CD4-positive, alpha-beta T cell treated with Interferon gamma for 1 hour (primary cell): ENCODE data around the gene WDR88.
"Not testable (repeated sequence)": the region's sequence is repeated elsewhere in the genome, so short reads cannot be mapped to it uniquely, and the experiment has no call there.

Source experiments
- DNase-seq: peaks from one replicate; pipeline ENCODE4 v3.0.0-alpha.2; 2020

WDR88 gene

DNA sequence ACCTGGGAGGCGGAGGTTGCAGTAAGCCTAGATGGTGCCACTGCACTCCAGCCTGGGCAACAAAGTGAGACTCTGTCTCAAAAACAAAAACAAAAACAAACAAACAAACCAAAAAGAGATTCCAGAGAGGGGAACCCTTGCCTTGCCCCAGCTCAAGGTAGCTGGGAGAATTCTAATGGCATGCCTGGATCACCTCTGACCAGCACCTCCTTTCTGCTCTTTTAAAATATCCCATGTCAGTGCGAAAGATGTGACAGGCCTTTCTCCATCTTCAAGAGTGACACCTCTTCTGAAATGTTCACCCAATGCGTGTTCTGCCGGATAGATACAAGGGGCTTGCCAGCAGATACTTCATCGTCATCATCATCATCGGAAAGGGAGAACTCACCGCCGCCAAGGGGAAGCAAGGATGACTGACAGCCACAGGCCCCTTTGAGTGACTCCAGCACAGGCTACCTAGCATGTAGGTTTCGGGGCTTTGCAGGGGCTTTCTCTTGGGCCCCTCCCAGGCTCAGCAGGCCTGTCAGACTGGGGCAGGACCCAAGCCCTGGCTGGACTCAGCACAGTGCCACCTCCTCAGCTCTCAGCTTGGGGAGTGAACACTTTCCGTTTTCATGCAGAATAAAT, 43.4 kb downstream of the WDR88 start:
- no peak for DNase-seq

DNA sequence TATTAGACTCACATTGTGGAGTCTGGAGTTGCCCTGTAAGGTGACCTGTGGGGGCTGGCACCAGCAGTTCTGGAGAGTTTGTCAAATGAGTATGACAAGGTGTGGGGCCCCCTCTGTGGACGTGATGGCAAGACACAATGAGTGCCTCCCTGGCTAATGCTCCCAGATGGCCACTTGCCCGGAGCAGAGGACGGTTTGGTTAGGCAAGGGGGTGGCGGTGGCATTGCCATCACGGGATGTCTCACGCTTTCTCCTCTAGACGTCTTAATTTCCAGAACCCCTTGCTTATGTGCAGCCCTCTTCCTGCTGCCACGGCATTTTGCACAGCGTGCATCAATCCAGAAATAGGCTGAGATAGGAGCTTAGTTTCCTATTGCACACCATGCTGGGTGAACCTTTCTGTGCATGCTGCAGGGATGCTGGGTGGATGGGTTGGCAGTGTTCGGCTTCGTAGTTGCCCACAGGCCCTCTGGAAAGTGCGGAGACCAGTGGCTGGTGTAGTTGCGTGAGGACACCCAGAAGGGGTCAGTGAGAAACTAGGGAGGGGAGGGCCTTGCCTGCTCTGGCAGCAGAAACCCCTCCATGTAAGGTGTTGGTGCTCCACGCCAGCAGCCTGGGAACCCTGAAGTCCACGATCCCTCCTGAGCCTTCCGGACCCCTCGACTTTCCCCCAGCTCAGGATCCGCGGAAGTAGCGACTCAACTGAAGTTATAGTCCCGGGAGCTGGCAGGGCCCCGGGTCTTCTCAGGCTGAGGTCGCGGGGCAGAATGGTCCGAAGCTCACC, 44.2 kb downstream of the WDR88 start:
- no peak for DNase-seq

DNA sequence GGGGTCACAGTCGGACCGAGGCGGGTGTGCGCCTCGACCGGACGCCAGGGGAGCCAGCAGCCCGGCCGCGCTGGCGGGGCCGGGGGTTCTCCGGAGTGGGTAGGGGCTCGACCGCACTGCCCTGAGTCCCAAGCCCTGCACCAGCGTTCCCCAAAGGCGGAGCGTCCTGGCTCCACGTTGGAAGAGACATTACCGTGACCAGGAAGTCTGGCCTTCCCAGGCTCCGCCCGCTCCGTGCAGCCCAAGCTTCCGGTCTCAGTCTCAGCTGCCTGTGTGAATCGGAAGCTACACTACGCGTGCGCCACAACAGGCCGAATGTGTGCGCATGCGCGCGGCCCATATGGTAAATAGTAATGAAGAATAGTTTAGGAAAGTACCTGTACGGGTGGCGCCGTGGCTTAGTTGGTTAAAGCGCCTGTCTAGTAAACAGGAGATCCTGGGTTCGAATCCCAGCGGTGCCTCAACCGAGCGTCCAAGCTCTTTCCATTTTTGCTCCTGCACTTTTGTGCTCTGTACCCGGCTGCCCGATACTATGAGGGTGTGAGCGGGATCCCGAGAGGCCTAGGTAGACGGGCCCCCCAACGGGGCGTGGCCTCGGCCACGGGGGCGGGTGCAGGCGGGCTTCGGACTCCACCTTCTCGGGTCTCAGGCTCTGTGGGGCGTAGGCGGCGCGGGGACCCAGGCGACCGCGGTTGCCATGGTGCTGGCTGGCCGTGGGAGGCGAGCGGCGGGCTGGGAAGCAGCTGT, 44.9 kb downstream of the WDR88 start:
- DNase-seq: peak; percentile 97

DNA sequence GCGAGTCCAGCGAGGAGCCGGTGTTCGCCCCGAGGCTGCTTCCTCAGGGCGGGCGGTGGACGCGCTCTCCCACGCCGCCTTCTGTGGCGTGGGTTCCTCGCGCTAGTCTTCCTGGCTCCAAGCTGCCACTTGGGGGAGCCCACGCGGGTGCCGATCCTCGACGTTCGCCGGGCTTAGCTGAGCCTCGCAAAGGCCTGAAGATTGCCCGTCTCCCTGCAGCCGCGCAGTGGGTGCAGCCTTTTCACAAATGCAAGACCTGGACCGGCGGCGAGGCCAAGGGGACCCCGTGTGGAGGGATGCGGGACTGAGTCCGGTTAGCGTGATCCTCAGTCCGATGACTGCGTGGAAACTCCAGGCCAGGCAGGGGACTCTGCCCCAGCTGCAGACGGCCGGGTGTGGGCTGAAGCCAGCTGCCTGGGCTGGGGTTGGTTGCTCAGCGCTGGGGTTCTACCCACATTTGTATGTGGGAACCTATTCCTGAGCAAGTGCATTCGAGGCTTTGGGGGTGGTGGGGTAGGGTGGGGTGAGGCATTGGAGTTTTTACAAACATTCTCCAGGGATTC, 45.6 kb downstream of the WDR88 start:
- DNase-seq: peak; percentile 85

DNA sequence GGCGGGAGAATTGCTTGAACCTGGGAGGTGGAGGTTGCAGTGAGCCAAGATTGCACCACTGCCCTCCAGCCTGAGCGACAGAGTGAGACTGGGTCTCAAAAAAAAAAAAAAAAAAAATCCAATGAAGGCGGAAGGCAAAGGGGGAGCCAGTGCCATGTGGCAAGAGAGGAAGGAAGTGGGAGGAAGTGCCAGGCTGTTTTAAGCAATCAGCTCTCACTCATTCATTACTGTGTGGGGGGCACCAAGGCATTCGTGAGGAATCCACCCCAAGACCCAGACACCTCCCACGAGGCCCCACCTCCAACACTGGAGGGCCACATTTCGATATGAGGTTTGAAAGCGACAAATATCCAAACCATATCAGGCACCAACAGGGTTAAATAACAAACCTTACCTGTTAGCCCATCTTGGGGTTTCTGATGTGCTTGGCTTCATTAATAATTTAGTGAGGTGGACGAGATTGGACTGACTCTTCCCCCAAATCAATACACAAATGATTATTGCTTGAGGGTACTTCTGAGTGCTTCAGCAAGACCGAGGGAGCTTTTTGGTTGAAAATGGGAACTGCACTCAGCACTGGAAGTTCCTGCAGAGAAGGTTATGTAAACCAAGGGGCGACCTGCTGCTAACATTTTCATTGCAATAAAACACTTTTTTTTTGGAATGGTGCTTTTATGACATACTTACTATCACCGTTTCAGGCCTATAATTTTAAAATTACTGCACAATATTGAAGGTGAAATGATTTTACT, 54.7 kb downstream of the WDR88 start:
- no peak for DNase-seq

DNA sequence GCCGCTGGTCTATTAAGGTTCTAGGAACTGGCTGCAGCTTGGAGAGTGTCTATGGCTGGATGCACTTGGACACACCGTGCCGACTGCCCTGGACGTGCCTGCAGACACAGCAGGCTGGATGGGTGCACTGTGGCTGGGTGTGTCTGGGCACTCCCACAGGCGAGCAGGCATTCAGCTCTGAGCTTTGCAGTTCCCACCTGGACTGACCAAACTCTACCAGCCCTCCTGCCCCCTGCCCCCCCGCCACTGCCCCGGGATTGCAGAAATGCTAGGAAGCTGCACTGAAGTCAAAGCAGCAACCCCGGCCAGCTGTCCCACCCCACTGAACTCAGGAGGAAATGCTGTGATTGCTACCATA, 55.2 kb downstream of the WDR88 start:
- no peak for DNase-seq

DNA sequence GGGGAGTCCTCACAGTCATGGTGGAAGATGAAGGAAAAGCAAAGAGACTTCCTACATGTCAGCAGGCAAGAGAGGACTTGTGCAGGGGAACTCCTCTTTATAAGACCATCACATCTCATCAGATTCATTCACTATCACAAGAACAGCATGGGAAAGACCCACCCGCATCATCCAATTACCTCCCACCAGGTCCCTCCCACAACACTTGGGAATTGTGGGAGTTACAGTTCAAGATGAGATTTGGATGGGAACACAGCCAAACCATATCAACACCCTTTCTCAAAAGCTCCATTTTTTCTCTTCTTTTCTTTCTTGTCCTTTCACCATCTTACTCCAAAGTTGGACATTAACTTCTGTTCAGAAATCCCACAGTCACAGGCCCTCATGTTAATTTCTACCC, 57.5 kb downstream of the WDR88 start:
- DNase-seq: no peak

DNA sequence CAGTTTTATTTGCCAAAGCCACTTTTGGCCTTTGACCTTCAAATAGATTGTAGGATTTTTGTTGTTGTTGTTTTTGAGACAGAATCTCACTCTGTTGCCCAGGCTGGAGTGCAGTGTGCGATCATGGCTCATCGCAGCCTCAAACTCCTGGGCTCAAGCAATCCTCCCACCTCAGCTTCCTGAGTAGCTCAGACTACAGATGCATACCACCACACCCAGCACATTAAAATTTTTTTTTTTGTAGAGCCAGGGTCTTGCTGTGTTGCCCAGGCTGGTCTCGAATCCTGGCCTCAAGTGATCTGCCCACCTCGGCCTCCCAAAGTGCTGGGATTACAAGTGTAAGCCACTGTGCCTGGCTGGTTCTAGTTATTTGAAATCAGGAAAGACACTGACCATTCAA, 59.2 kb downstream of the WDR88 start:
- DNase-seq: not testable (repeated sequence)

DNA sequence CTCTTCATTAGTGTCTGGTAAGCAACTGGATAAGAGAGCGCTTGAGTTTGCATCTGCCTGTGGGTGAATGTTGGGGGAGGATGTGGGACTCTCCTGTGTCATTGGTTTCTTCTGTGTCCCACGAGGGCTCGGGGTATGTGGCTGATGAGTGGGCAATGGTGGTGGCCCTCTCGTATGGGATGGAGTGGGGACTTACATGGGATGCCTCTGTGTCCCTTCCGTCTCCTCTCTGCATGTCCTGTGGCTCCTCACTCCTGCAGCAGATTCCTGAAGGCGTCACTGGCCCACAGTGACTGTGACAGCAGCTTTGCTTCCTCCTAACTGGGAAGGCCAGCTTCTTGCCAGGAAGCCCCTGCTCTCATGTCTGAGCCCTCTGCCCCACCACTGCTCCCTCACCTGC, 59.6 kb downstream of the WDR88 start:
- no peak for DNase-seq

DNA sequence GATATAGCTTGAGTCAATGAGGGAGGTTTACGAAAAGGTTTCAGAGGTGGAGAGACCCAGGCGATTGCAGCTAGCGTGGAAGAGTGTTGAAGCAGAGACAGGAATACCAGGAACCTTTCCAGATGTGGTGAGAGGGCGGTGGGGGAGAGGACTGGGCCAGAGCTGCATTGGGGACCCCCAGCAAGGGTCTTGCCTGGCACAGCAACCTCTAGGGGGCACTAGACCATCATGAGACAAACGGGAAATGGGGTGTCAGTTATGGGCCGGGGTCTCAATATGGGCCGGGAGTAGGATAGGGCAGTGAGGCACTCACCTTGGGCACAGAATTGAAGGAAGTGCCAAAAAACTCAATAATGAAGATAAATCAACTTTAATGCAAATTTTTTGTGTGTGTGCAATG, 60.1 kb downstream of the WDR88 start:
- no peak for DNase-seq

DNA sequence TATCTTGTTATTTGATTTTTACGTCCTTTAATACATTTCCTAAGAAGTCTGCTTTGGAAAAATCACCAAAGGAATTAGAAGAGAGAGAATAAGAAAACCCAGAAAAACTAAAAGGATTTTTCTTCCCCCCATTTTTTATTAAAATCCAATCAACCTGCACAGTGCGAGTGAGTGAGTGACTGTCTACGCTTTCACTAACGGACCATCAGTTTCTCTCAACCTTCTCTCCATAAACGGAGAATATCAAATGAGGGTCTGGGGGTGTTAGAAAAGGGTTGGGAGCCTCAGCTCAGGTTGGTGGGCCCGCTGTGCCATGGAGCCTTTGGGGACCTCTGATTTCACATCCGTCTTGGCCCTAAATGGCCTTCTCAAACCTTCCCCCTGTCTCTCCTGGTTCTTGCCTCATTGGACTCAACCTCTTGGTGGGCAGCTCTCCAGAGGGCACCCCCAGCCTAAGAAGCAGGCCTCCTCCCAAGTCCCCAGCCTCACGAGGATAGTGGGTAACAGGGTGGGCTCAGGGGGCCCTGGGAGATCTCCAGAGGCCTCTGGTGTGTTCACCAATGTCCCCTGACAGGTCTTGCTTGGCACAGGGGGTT, 61.5 kb downstream of the WDR88 start:
- DNase-seq: no peak

DNA sequence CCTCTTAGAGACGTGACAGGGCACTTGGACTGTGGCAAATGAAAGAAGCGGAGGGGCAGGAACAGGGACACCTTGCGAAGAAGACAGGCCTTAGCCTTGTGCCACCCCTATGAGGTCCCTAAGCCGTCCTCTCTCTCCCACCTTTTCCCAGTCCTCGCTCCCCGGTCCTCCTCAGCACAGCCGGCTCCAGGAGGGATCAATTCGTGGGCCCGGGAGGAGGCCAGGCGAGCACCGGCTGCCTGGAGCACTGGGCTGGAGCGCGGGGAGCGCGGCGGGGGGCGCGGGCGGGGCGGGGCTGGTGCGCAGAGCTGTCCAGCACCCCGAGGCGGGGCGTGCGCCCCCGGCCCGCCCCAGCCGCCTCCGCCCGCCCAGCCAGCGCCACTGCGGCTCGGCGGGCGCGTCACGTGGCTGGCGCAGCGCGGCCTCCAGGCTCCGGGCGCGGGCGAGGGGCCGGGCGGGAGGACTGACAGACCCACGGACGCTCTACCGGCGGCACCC, 62.0 kb downstream of the WDR88 start, which contains the start of gene LRP3:
Gene LRP3, plus strand, starts transcription at position 466 of the 498 bp plus-strand sequence. CDS start 456 bp downstream, outside the sequence.
- no peak for DNase-seq

DNA sequence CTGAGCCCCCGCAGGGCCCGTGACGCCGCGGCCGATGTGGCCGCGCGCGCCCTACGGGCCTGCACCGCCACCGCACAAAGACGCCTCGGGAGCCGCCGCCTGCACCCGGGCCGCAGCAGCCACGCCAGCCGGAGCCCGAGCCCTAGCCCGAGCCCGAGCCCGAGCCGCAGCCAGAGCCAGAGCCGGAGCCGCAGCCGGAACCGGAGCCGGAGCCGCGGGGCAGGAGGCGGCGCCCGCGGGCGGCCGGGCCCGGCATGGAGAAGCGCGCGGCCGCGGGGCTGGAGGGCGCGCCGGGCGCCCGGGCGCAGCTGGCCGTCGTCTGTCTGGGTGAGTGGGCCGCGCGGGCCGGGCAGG, 62.6 kb downstream of the WDR88 start:
- no peak for DNase-seq

DNA sequence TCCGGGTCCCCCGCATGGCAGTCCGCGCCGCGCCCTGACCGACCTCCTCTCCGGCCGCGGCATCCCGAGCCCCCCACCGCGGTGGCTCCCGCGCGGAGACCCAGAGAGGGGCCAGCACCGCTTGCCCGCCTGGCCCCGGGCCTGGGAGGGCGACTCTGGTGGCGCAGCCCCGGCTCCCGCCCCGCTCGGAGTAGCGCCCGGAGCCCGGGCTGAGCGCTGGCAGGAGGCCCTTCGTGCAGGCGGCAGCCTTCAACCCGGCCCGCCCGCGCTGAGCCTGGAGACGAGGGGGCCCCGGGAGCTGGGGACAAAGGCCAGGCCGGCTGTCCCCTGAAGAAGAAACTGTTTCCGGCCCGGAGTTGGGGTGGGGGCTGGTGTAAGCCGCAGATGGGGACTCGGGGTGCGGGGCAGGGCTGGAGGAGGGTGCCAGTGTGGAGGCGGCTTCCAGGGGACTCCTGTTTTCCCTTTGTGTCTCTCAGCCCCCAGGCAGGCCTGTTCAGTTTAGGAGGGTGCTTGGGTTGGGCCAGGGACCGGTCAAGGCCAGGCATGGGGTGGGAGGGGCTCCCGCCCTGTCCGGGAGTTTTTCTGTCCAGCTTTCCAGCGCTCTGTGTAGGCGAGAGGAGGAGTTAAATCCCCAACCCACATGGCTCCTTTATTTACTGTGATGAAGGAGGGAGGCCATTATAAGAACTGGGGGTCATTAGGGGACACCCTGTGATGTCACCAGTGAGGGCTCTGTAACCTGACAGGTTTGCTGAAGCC, 63.2 kb downstream of the WDR88 start:
- DNase-seq: no peak

DNA sequence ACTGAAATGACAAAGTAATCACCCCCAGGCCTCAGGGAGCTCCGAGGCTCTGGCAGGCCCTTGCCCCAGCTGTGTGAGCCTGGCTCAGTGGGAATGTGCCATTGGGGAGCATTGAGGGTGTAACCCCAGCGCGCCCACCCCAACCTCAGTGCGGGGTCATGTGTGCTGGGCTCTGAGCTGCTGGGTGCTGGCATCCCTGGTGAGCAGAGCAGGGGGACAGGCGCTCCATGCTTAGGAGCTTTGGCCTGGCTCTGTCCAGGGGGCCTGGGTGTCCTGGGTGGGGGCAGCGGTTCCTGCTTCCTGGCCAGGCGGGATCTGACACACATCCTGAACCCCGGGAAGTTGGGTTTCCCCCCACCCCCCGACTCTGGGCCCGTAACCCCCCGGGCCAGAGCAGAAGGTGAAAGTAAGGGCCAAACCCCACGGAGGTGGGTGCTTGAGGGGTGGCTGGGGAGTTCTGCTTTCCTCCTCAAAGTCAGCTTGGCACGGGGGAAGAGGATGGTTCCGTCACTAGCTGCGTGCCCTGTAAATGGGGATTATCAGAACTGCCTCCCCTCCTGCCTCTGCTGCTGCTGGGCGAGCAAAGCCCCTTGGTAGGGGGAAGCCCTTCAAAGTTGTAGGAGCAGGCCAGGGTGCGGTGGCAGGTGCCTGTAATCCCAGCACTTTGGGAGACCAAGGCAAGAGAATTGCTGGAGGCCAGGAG, 63.9 kb downstream of the WDR88 start:
- DNase-seq: no peak

DNA sequence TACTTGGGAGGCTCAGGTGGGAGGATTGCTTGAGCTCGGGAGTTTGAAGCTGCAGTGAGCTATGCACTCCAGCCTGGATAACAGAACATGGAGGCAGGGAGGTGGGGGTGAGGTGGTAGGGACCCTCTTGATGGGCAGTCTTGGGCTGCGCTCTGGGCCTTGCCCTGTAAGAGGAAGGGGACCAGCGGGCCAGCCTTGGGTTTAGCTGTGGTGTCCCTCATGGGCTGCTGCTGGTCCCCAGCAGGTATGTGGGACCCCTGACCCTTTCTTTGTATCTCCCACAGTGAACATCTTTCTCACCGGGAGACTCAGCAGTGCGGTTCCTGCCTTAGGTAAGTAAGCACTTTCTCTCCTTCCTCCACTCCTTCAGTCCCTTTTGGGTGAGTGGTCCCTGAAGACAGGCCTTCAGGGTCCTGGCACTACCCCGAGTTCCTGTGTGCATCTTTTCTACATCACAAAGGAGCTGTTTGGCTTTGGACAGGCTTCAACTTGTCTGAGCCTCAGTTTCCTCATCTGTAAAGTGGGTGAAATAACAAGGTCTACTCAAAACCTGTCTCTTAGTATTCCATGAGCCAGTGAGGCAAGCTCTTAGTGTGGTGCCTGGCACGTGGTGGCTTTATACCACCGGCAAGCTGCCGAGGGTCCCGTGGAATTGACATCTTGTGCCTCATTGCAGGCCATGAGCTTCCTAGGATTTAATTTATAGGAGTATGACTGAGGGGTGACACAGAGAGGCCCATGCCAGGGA, 64.7 kb downstream of the WDR88 start:
- DNase-seq: no peak

DNA sequence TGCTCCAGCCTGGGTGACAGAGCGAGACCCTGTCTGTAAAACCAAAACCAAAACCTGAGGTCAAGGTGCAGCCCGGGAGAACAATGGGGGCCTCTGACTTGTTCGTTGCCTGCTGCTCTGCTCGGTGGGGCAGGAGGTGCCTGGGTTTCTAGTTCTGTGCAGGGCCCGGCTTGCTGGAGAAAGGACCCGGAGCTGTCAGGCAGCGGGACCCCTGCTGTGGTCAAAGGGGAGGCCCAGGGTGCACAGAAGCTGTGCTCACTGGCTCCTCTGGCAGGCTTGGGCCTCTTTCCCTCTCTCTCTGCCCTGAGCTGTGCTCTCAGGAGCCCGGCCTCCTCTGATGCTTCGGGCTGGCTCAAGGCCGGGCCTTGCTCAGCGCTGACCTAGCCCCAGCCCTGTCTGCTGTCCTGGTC, 65.7 kb downstream of the WDR88 start:
- DNase-seq: no peak

DNA sequence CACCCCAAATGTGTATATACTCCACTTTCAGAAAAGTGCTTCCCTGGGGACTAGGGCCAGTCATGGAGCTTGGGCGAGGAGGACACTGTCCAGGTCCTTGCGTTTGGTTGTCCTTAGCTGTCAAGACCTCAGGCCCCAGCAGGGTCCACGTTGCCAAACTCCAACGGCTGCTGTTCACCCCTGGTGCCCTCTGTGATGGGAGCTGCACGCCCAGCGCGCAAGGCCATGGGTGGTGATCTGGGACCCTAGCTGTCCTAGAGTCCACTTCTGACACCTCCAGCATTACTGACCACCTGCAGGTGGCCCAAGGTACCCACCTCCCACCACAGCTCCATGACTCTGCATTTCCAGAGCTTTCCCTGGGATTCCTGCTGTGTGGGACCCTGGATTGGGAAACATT, 66.3 kb downstream of the WDR88 start:
- no peak for DNase-seq

DNA sequence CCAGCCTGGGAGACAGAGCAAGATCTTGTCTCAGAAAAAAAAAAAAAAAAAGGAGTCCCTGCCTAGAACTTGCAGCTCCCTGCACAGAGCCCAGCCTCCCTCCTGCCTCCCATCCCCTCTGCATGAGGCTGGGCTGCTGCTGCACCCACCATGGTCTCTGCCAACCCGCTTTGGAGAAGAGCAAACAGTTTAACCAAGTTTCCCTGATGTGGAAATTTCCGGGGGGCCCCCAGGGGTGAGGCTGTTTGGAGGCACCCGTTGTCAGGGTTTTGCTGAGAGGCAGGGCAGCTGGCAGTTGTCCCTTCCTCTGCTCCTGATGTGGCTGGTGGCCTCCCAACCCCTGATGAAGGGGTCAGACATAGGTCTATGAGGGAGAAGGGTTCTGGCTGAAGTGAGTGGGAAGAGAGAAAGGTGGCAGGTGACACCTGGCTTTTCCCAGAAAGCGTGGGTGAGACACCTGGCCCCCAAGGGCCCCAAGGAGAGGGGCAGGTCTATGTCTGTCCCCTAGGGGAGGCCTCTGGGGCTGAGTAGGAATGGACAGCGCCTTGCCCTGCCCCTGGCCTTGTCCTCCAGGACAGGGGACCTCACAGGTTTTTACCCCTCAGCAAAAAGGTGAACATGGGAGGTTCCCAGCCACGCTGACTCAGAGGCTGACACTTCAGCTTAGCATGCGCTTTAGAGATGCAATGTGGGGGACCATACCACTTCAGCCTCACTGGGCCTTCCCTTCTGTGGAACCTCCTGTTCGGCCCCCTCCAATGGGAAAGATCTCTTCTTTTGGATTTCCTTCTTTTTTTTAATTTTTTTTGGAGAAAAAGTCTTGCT, 67.7 kb downstream of the WDR88 start:
- no peak for DNase-seq
